Ascending aorta (tissue), 2 donors: Measurements from ENCODE around the gene ZSCAN22. TPM values are rescaled to one million over a fixed set of nuclear protein-coding genes. Genes with fewer than 3 reads are reported as not detected.
"Not testable (repeated sequence)": the region's sequence is repeated elsewhere in the genome, so short reads cannot be mapped to it uniquely, and the experiment has no call there.

Experiments used
- DNase-seq, 2 donors: peaks; one replicate each; pipeline ENCODE4 v3.0.0-alpha.2; 2019; ENCODE audit warnings: low spot score in 2 of 2
- H3K27ac ChIP-seq, 2 donors: fragments of 200-600 bp; sonication (generic); one replicate each; pipeline ENCODE4 v1.5.1; 2016 to 2017; ENCODE audit warnings: mild to moderate bottlenecking in 1 of 2
- H3K27me3 ChIP-seq: fragments of 200-600 bp; sonication (generic); one replicate; pipeline ENCODE4 v1.5.1; 2017
- H3K36me3 ChIP-seq, 2 donors: fragments of 200-600 bp; sonication (generic); one replicate each; pipeline ENCODE4 v1.5.1; 2016
- H3K4me1 ChIP-seq, 2 donors: fragments of 200-600 bp; sonication (generic); one replicate each; pipeline ENCODE4 v1.5.1; 2016 to 2017; ENCODE audit warnings: mild to moderate bottlenecking in 1 of 2
- H3K4me3 ChIP-seq, 2 donors: fragments of 200-600 bp; sonication (generic); one replicate each; pipeline ENCODE4 v1.5.1; 2016 to 2017; ENCODE audit warnings: mild to moderate bottlenecking in 1 of 2
- H3K9me3 ChIP-seq, 2 donors: fragments of 200-600 bp; sonication (generic); one replicate each; pipeline ENCODE4 v1.5.1; 2016
- intact Hi-C: fragments of 100-400 bp; cut with DNase I; formaldehyde crosslinking; loops from one replicate; pipeline ENCODE4 v1.15.1; 2023
- total RNA-seq: library from RNA; depleted of rRNA; stranded (reverse); fragments of >200 nt; gene quantifications from one replicate; pipeline ENCODE4 v1.1.0, GENCODE V29; 2016
- TF ChIP-seq, protein P1 (sequence below), 3 experiments: fragments of 200-600 bp in 2 of 3; fragments of 450-650 bp in 1 of 3; sonication (generic) in 2 of 3; IDR thresholded peaks; one replicate each; pipeline ENCODE4 v1.5.1; 2016 to 2019; ENCODE audit warnings: antibody characterized with exemption in 3 of 3, mild to moderate bottlenecking in 1 of 3, moderate library complexity in 1 of 3

ZSCAN22 gene
- total RNA-seq, 1 donor from 2014 or later: 1.9 TPM

GRCh38 chr19:58305932-58306323 lies 20.9 kb upstream of the ZSCAN22 start:
- H3K27ac ChIP-seq: peak overlapping the region; percentile 84 to 91
- intact Hi-C loops: loop anchor here (1.0 to 10.0 kb wide), 7 partner anchors 21 to 1464 kb away; partner anchors contain the start of genes PEG3, ZIM2, ZNF274 and ZNF497
- no peak for DNase-seq
- peak overlapping the region; percentile 77 to 87 for H3K4me3 ChIP-seq
- peaks cover 0 to 41% of the 10 kb centered on the region in 2 donors for H3K36me3 ChIP-seq
- H3K4me1 ChIP-seq: peaks cover 0 to 7% of the 10 kb centered on the region in 2 donors
- H3K9me3 ChIP-seq: peaks cover 0 to 28% of the 10 kb centered on the region in 2 donors
- H3K27me3 ChIP-seq: no peaks in the 10 kb centered on the region
- TF ChIP-seq, protein P1, sequence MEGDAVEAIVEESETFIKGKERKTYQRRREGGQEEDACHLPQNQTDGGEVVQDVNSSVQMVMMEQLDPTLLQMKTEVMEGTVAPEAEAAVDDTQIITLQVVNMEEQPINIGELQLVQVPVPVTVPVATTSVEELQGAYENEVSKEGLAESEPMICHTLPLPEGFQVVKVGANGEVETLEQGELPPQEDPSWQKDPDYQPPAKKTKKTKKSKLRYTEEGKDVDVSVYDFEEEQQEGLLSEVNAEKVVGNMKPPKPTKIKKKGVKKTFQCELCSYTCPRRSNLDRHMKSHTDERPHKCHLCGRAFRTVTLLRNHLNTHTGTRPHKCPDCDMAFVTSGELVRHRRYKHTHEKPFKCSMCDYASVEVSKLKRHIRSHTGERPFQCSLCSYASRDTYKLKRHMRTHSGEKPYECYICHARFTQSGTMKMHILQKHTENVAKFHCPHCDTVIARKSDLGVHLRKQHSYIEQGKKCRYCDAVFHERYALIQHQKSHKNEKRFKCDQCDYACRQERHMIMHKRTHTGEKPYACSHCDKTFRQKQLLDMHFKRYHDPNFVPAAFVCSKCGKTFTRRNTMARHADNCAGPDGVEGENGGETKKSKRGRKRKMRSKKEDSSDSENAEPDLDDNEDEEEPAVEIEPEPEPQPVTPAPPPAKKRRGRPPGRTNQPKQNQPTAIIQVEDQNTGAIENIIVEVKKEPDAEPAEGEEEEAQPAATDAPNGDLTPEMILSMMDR (IDR thresholded peaks at IDR 0.05): no peak

- H3K27ac ChIP-seq: no peak overlapping the region
- no peak for DNase-seq
- peaks cover 0 to 7% of the 10 kb centered on the region in 2 donors for H3K4me1 ChIP-seq
- no peaks in the 10 kb centered on the region for H3K27me3 ChIP-seq
- no peak overlapping the region for H3K4me3 ChIP-seq
- H3K9me3 ChIP-seq: peaks cover 0 to 13% of the 10 kb centered on the region in 2 donors
- peaks cover 8 to 52% of the 10 kb centered on the region in 2 donors for H3K36me3 ChIP-seq
- TF ChIP-seq, protein P1 (IDR thresholded peaks at IDR 0.05): no peak
- intact Hi-C loops: loop anchor here (5.0 to 10.0 kb wide), 2 partner anchors 123 to 1465 kb away; partner anchors contain the start of genes PEG3, ZIM2 and ZNF274
These were observed 19.1 kb upstream of the ZSCAN22 start for GRCh38 chr19:58307736-58308135.

DNA sequence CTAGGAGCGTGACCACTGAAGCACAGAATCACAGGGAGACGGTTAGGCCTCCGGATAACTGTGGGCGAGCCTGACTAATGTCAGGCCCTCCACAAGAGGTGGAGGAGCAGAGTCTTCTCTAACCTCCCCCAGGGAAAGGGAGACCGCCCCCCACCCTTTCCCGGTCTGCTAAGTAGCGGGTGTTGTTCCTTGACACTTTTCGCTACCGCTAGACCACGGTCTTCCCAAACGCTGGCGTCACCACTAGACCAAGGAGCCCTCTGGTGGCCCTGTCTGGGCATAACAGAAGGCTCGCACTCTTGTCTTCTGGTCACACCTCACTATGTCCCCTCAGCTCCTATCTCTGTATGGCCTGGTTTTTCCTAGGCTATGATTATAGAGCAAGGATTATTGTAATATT lies 16.1 kb upstream of the ZSCAN22 start:
- H3K27me3 ChIP-seq, H3K4me1 ChIP-seq, H3K9me3 ChIP-seq, intact Hi-C loops, DNase-seq, H3K27ac ChIP-seq, H3K4me3 ChIP-seq: not testable (repeated sequence)
- H3K36me3 ChIP-seq: peaks cover 33 to 81% of the 10 kb centered on the region in 2 donors
- TF ChIP-seq, protein P1 (IDR thresholded peaks at IDR 0.05): peak in 2 of 3 experiments; percentile 23 to 45

DNA sequence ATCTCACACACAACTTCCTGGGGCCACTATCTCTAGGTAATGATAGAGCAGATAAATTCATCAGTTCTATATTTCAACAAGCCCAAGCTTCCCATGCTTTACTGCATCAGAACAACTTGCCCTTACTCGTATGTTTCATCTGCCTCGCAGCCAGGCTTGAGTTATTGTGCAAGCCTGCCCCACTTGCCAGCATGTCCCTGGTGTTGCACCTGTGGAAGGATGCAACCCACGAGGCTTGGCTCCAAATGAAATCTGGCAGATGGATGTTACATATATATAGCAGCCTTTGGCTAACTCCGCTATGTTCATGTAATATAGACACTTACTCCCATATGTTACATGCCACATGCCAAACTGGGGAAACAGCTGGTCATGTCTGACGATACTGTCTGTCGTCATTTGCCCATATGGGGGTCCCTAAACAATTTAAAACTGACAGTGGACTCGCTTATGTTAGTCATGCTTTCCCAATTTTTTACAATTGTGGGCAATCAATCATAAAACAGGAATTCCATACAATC lies 15.4 kb upstream of the ZSCAN22 start:
- TF ChIP-seq, protein P1 (IDR thresholded peaks at IDR 0.05): no peak
- H3K36me3 ChIP-seq: peaks cover 35 to 88% of the 10 kb centered on the region in 2 donors
- intact Hi-C loops: no loop called here

DNA sequence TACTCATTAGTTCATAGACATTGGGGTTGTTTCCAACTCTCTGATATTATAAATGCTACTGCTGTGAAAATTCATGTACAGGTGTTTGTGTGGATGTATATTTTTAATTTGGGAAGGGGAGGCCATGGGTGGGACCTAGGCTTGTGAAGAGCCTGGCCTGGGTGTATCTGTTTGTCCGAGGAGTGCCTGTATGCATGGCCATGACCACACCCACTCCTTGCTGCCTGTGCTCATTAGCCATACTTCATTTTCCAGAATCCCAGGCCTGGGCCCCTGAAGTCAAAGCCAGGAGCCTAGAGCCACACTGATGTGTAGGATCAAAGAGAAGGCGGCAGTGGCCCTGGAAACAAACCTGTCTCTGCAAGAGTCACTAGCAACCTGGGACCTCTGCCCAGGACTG lies 11.2 kb upstream of the ZSCAN22 start:
- no peak overlapping the region for H3K27ac ChIP-seq
- H3K9me3 ChIP-seq: no peaks in the 10 kb centered on the region
- no peak overlapping the region for H3K4me3 ChIP-seq
- no peaks in the 10 kb centered on the region for H3K27me3 ChIP-seq
- H3K36me3 ChIP-seq: peaks cover 41 to 66% of the 10 kb centered on the region in 2 donors
- intact Hi-C loops: no loop called here
- no peaks in the 10 kb centered on the region for H3K4me1 ChIP-seq
- TF ChIP-seq, protein P1 (IDR thresholded peaks at IDR 0.05): no peak
- DNase-seq: no peak

More for the DNA sequence above, 15.4 kb upstream of the ZSCAN22 start:
- Histone ChIP-seq H3K27me3 (no peaks in the 10 kb centered on the region), H3K9me3 (peaks cover 0 to 8% of the 10 kb centered on the region in 2 donors), H3K4me3 (no peak overlapping the region), H3K4me1 (no peaks in the 10 kb centered on the region), H3K27ac (no peak overlapping the region)
- DNase-seq: no peak
